ENCODE measurements around the gene BZW1. TPM values are rescaled to one million over a fixed set of nuclear protein-coding genes. Genes with fewer than 3 reads are reported as not detected.

The BZW1 gene
- total RNA-seq (317 TPM), polyA plus RNA-seq (126 TPM)

- Histone ChIP-seq H3K27ac (ENCODE audit: low read depth) (peak within 1 kb of the TSS; percentile 96), H3K4me1 (ENCODE audit: insufficient read depth) (no peaks in the 10 kb centered on the region), H3K36me3 (ENCODE audit: insufficient read depth) (peaks cover 3% of the 10 kb centered on the region), H3K4me3 (ENCODE audit: low read depth, low read length) (peak within 1 kb of the TSS; percentile 92)
- DNase-seq (ENCODE audit: extremely low spot score), result peak; percentile 96
- WGBS, result under 1% methylated on average over 75 of the region's 75 CpGs
Observed at GRCh38 chr2:200811333-200812121, at the start of gene BZW1. BZW1 (plus strand) TSS chr2:200811910; CDS start chr2:200813218, 1,308 bp downstream.

GRCh38 chr2:200762127-200762526 is 49.6 kb upstream of the BZW1 start:
- H3K27ac ChIP-seq (ENCODE audit: low read depth), result no peak overlapping the region
- H3K36me3 ChIP-seq (ENCODE audit: insufficient read depth), result no peaks in the 10 kb centered on the region
- no peak for DNase-seq (ENCODE audit: extremely low spot score)
- WGBS, result 90% methylated on average over 4 of the region's 4 CpGs
- peaks cover 2% of the 10 kb centered on the region for H3K4me1 ChIP-seq (ENCODE audit: insufficient read depth)
- H3K4me3 ChIP-seq (ENCODE audit: low read depth, low read length), result no peak overlapping the region

- no peaks in the 10 kb centered on the region for H3K36me3 ChIP-seq (ENCODE audit: insufficient read depth)
- no peak overlapping the region for H3K27ac ChIP-seq (ENCODE audit: low read depth)
- peaks cover 2% of the 10 kb centered on the region for H3K4me1 ChIP-seq (ENCODE audit: insufficient read depth)
- 82% methylated on average over 4 of the region's 4 CpGs for WGBS
- H3K4me3 ChIP-seq (ENCODE audit: low read depth, low read length), result no peak overlapping the region
- DNase-seq (ENCODE audit: extremely low spot score), result no peak
Observed at GRCh38 chr2:200763422-200763821, 48.3 kb upstream of the BZW1 start.

- H3K4me1 ChIP-seq (ENCODE audit: insufficient read depth), result peaks cover 2% of the 10 kb centered on the region
- H3K4me3 ChIP-seq (ENCODE audit: low read depth, low read length), result no peak overlapping the region
- no peak overlapping the region for H3K27ac ChIP-seq (ENCODE audit: low read depth)
- no peaks in the 10 kb centered on the region for H3K36me3 ChIP-seq (ENCODE audit: insufficient read depth)
- WGBS, result 81% methylated on average over 2 of the region's 2 CpGs
- no peak for DNase-seq (ENCODE audit: extremely low spot score)
Observed at GRCh38 chr2:200765139-200765951, 46.4 kb upstream of the BZW1 start.

GRCh38 chr2:200765995-200766660 is 45.6 kb upstream of the BZW1 start:
- no peak overlapping the region for H3K27ac ChIP-seq (ENCODE audit: low read depth)
- WGBS, result 88% methylated on average over 8 of the region's 8 CpGs

GRCh38 chr2:200767111-200767885 is 44.4 kb upstream of the BZW1 start:
- no peaks in the 10 kb centered on the region for H3K36me3 ChIP-seq (ENCODE audit: insufficient read depth)
- H3K4me1 ChIP-seq (ENCODE audit: insufficient read depth), result peaks cover 2% of the 10 kb centered on the region
- DNase-seq (ENCODE audit: extremely low spot score), result no peak
- 79% methylated on average over 12 of the region's 12 CpGs for WGBS
- no peak overlapping the region for H3K4me3 ChIP-seq (ENCODE audit: low read depth, low read length)
- H3K27ac ChIP-seq (ENCODE audit: low read depth), result no peak overlapping the region

More at GRCh38 chr2:200765995-200766660, 45.6 kb upstream of the BZW1 start:
- Histone ChIP-seq H3K36me3 (ENCODE audit: insufficient read depth) (no peaks in the 10 kb centered on the region), H3K4me3 (ENCODE audit: low read depth, low read length) (no peak overlapping the region), H3K4me1 (ENCODE audit: insufficient read depth) (peaks cover 2% of the 10 kb centered on the region)
- no peak for DNase-seq (ENCODE audit: extremely low spot score)

GRCh38 chr2:200770847-200771246 is 40.9 kb upstream of the BZW1 start:
- no peak for DNase-seq (ENCODE audit: extremely low spot score)
- WGBS, result 86% methylated on average over 6 of the region's 6 CpGs
- Histone ChIP-seq H3K4me3 (ENCODE audit: low read depth, low read length) (no peak overlapping the region), H3K4me1 (ENCODE audit: insufficient read depth) (no peaks in the 10 kb centered on the region), H3K27ac (ENCODE audit: low read depth) (no peak overlapping the region), H3K36me3 (ENCODE audit: insufficient read depth) (no peaks in the 10 kb centered on the region)

- no peak overlapping the region for H3K27ac ChIP-seq (ENCODE audit: low read depth)
- no peak for DNase-seq (ENCODE audit: extremely low spot score)
- no peak overlapping the region for H3K4me3 ChIP-seq (ENCODE audit: low read depth, low read length)
- 91% methylated on average over 2 of the region's 2 CpGs for WGBS
- H3K4me1 ChIP-seq (ENCODE audit: insufficient read depth), result no peaks in the 10 kb centered on the region
- no peaks in the 10 kb centered on the region for H3K36me3 ChIP-seq (ENCODE audit: insufficient read depth)
Observed at GRCh38 chr2:200772620-200773019, 39.1 kb upstream of the BZW1 start.

- no peaks in the 10 kb centered on the region for H3K4me1 ChIP-seq (ENCODE audit: insufficient read depth)
- no peaks in the 10 kb centered on the region for H3K36me3 ChIP-seq (ENCODE audit: insufficient read depth)
- WGBS, result 90% methylated on average over 1 of the region's 1 CpG
- DNase-seq (ENCODE audit: extremely low spot score), result no peak
- H3K27ac ChIP-seq (ENCODE audit: low read depth), result no peak overlapping the region
- no peak overlapping the region for H3K4me3 ChIP-seq (ENCODE audit: low read depth, low read length)
Observed at GRCh38 chr2:200773083-200773482, 38.6 kb upstream of the BZW1 start.

- DNase-seq (ENCODE audit: extremely low spot score), result no peak
- no peak overlapping the region for H3K4me3 ChIP-seq (ENCODE audit: low read depth, low read length)
- 86% methylated on average over 1 of the region's 1 CpG for WGBS
Observed at GRCh38 chr2:200774920-200775319, 36.8 kb upstream of the BZW1 start.

GRCh38 chr2:200777275-200777674 is 34.4 kb upstream of the BZW1 start:
- no peak for DNase-seq (ENCODE audit: extremely low spot score)
- no peaks in the 10 kb centered on the region for H3K36me3 ChIP-seq (ENCODE audit: insufficient read depth)
- no peak overlapping the region for H3K4me3 ChIP-seq (ENCODE audit: low read depth, low read length)
- H3K27ac ChIP-seq (ENCODE audit: low read depth), result no peak overlapping the region
- no peaks in the 10 kb centered on the region for H3K4me1 ChIP-seq (ENCODE audit: insufficient read depth)

More at GRCh38 chr2:200774920-200775319, 36.8 kb upstream of the BZW1 start:
- H3K36me3 ChIP-seq (ENCODE audit: insufficient read depth), result no peaks in the 10 kb centered on the region
- no peaks in the 10 kb centered on the region for H3K4me1 ChIP-seq (ENCODE audit: insufficient read depth)
- no peak overlapping the region for H3K27ac ChIP-seq (ENCODE audit: low read depth)

GRCh38 chr2:200778038-200778437 is 33.7 kb upstream of the BZW1 start:
- H3K4me1 ChIP-seq (ENCODE audit: insufficient read depth), result no peaks in the 10 kb centered on the region
- WGBS, result 53% methylated on average over 7 of the region's 7 CpGs
- no peak for DNase-seq (ENCODE audit: extremely low spot score)
- no peak overlapping the region for H3K4me3 ChIP-seq (ENCODE audit: low read depth, low read length)
- H3K36me3 ChIP-seq (ENCODE audit: insufficient read depth), result no peaks in the 10 kb centered on the region
- H3K27ac ChIP-seq (ENCODE audit: low read depth), result no peak overlapping the region

GRCh38 chr2:200779214-200779613 is 32.5 kb upstream of the BZW1 start:
- H3K4me1 ChIP-seq (ENCODE audit: insufficient read depth), result no peaks in the 10 kb centered on the region
- no peak overlapping the region for H3K4me3 ChIP-seq (ENCODE audit: low read depth, low read length)
- no peak for DNase-seq (ENCODE audit: extremely low spot score)
- WGBS, result 59% methylated on average over 2 of the region's 2 CpGs
- no peak overlapping the region for H3K27ac ChIP-seq (ENCODE audit: low read depth)
- H3K36me3 ChIP-seq (ENCODE audit: insufficient read depth), result no peaks in the 10 kb centered on the region

Data from urinary bladder (tissue), 4 donors.